Measurements from ENCODE around the gene LNX1. TPM values are rescaled to one million over a fixed set of nuclear protein-coding genes. Genes with fewer than 3 reads are reported as not detected.

Gene LNX1
- total and polyA plus RNA-seq, 5 donors from 2014 or later: 0.25 to 0.42 (median 0.32) TPM; not detected in 1

GRCh38 chr4:53515076-53515475 is 76.2 kb downstream of the LNX1 start:
- H3K4me1 ChIP-seq (ENCODE audit: control insufficient read depth, insufficient read depth, low read length, poor library complexity, severe bottlenecking): no peaks in the 10 kb centered on the region
- H3K27ac Mint-ChIP-seq: no peak overlapping the region
- H3K4me3 Mint-ChIP-seq: no peak overlapping the region
- no peak for DNase-seq
- H3K36me3 ChIP-seq (ENCODE audit: control insufficient read depth, insufficient read depth, low read length): no peaks in the 10 kb centered on the region
- no peak overlapping the region for H3K27ac ChIP-seq (ENCODE audit: insufficient read depth, low read length, poor library complexity, severe bottlenecking)
- peaks cover 5% of the 10 kb centered on the region for H3K27me3 Mint-ChIP-seq
- H3K9me3 Mint-ChIP-seq: no peaks in the 10 kb centered on the region
- H3K4me1 Mint-ChIP-seq: no peaks in the 10 kb centered on the region
- H3K9me3 ChIP-seq (ENCODE audit: control insufficient read depth in 2 of 2, low read length in 2 of 2): no peaks in the 10 kb centered on the region
- no peak for ATAC-seq (ENCODE audit: low read depth in 2 of 2)
- no peak overlapping the region for H3K4me3 ChIP-seq (ENCODE audit: low read depth, low read length)
- H3K27me3 ChIP-seq (ENCODE audit: control insufficient read depth, insufficient read depth, low read length): no peaks in the 10 kb centered on the region
- no peaks in the 10 kb centered on the region for H3K36me3 Mint-ChIP-seq

GRCh38 chr4:53514509-53514908 is 76.8 kb downstream of the LNX1 start:
- no peaks in the 10 kb centered on the region for H3K27me3 ChIP-seq (ENCODE audit: control insufficient read depth, insufficient read depth, low read length)
- Mint-ChIP-seq H3K4me3 (no peak overlapping the region), H3K36me3 (no peaks in the 10 kb centered on the region), H3K27ac (no peak overlapping the region), H3K9me3 (no peaks in the 10 kb centered on the region), H3K4me1 (no peaks in the 10 kb centered on the region), H3K27me3 (peaks cover 5% of the 10 kb centered on the region)
- no peak overlapping the region for H3K27ac ChIP-seq (ENCODE audit: insufficient read depth, low read length, poor library complexity, severe bottlenecking)
- no peak overlapping the region for H3K4me3 ChIP-seq (ENCODE audit: low read depth, low read length)
- DNase-seq (no peak), ATAC-seq (ENCODE audit: low read depth in 2 of 2) (no peak)
- H3K36me3 ChIP-seq (ENCODE audit: control insufficient read depth, insufficient read depth, low read length): no peaks in the 10 kb centered on the region
- no peaks in the 10 kb centered on the region for H3K4me1 ChIP-seq (ENCODE audit: control insufficient read depth, insufficient read depth, low read length, poor library complexity, severe bottlenecking)
- no peaks in the 10 kb centered on the region for H3K9me3 ChIP-seq (ENCODE audit: control insufficient read depth in 2 of 2, low read length in 2 of 2)

GRCh38 chr4:53512608-53513007 is 78.7 kb downstream of the LNX1 start:
- DNase-seq: no peak

GRCh38 chr4:53511014-53511413 is 80.3 kb downstream of the LNX1 start:
- Histone ChIP-seq H3K9me3 (ENCODE audit: control insufficient read depth in 2 of 2, low read length in 2 of 2) (no peaks in the 10 kb centered on the region), H3K27me3 (ENCODE audit: control insufficient read depth, insufficient read depth, low read length) (no peaks in the 10 kb centered on the region), H3K27ac (ENCODE audit: insufficient read depth, low read length, poor library complexity, severe bottlenecking) (no peak overlapping the region), H3K4me3 (ENCODE audit: low read depth, low read length) (no peak overlapping the region), H3K36me3 (ENCODE audit: control insufficient read depth, insufficient read depth, low read length) (no peaks in the 10 kb centered on the region), H3K4me1 (ENCODE audit: control insufficient read depth, insufficient read depth, low read length, poor library complexity, severe bottlenecking) (no peaks in the 10 kb centered on the region)
- no peak for ATAC-seq (ENCODE audit: low read depth in 2 of 2)
- no peaks in the 10 kb centered on the region for H3K4me1 Mint-ChIP-seq
- no peak overlapping the region for H3K27ac Mint-ChIP-seq
- peaks cover 5% of the 10 kb centered on the region for H3K27me3 Mint-ChIP-seq
- no peaks in the 10 kb centered on the region for H3K9me3 Mint-ChIP-seq
- no peak overlapping the region for H3K4me3 Mint-ChIP-seq
- no peak for DNase-seq
- no peaks in the 10 kb centered on the region for H3K36me3 Mint-ChIP-seq

More at GRCh38 chr4:53512608-53513007, 78.7 kb downstream of the LNX1 start:
- H3K36me3 ChIP-seq (ENCODE audit: control insufficient read depth, insufficient read depth, low read length): no peaks in the 10 kb centered on the region
- no peaks in the 10 kb centered on the region for H3K4me1 ChIP-seq (ENCODE audit: control insufficient read depth, insufficient read depth, low read length, poor library complexity, severe bottlenecking)
- no peak overlapping the region for H3K27ac Mint-ChIP-seq
- H3K27me3 Mint-ChIP-seq: peaks cover 5% of the 10 kb centered on the region
- H3K36me3 Mint-ChIP-seq: no peaks in the 10 kb centered on the region
- no peak overlapping the region for H3K4me3 Mint-ChIP-seq
- H3K4me3 ChIP-seq (ENCODE audit: low read depth, low read length): no peak overlapping the region
- no peaks in the 10 kb centered on the region for H3K4me1 Mint-ChIP-seq
- H3K27ac ChIP-seq (ENCODE audit: insufficient read depth, low read length, poor library complexity, severe bottlenecking): no peak overlapping the region
- no peaks in the 10 kb centered on the region for H3K27me3 ChIP-seq (ENCODE audit: control insufficient read depth, insufficient read depth, low read length)
- H3K9me3 Mint-ChIP-seq: no peaks in the 10 kb centered on the region
- H3K9me3 ChIP-seq (ENCODE audit: control insufficient read depth in 2 of 2, low read length in 2 of 2): no peaks in the 10 kb centered on the region
- ATAC-seq (ENCODE audit: low read depth in 2 of 2): no peak

GRCh38 chr4:53510321-53510720 is 81.0 kb downstream of the LNX1 start:
- no peaks in the 10 kb centered on the region for H3K4me1 ChIP-seq (ENCODE audit: control insufficient read depth, insufficient read depth, low read length, poor library complexity, severe bottlenecking)
- H3K9me3 ChIP-seq (ENCODE audit: control insufficient read depth in 2 of 2, low read length in 2 of 2): no peaks in the 10 kb centered on the region
- no peak overlapping the region for H3K4me3 ChIP-seq (ENCODE audit: low read depth, low read length)
- Mint-ChIP-seq H3K4me3 (no peak overlapping the region), H3K9me3 (no peaks in the 10 kb centered on the region), H3K4me1 (no peaks in the 10 kb centered on the region), H3K36me3 (no peaks in the 10 kb centered on the region), H3K27me3 (peaks cover 5% of the 10 kb centered on the region), H3K27ac (no peak overlapping the region)
- no peaks in the 10 kb centered on the region for H3K36me3 ChIP-seq (ENCODE audit: control insufficient read depth, insufficient read depth, low read length)
- H3K27me3 ChIP-seq (ENCODE audit: control insufficient read depth, insufficient read depth, low read length): peaks cover 2% of the 10 kb centered on the region
- DNase-seq (no peak), ATAC-seq (ENCODE audit: low read depth in 2 of 2) (no peak)
- no peak overlapping the region for H3K27ac ChIP-seq (ENCODE audit: insufficient read depth, low read length, poor library complexity, severe bottlenecking)

GRCh38 chr4:53508446-53508845 is 82.8 kb downstream of the LNX1 start:
- DNase-seq (no peak), ATAC-seq (ENCODE audit: low read depth in 2 of 2) (no peak)
- no peak overlapping the region for H3K4me3 Mint-ChIP-seq
- Histone ChIP-seq H3K9me3 (ENCODE audit: control insufficient read depth in 2 of 2, low read length in 2 of 2) (no peaks in the 10 kb centered on the region), H3K4me3 (ENCODE audit: low read depth, low read length) (no peak overlapping the region), H3K36me3 (ENCODE audit: control insufficient read depth, insufficient read depth, low read length) (no peaks in the 10 kb centered on the region), H3K4me1 (ENCODE audit: control insufficient read depth, insufficient read depth, low read length, poor library complexity, severe bottlenecking) (no peaks in the 10 kb centered on the region), H3K27ac (ENCODE audit: insufficient read depth, low read length, poor library complexity, severe bottlenecking) (no peak overlapping the region), H3K27me3 (ENCODE audit: control insufficient read depth, insufficient read depth, low read length) (peaks cover 2% of the 10 kb centered on the region)
- peaks cover 6% of the 10 kb centered on the region for H3K27me3 Mint-ChIP-seq
- H3K9me3 Mint-ChIP-seq: peaks cover 0 to 2% (median 0%) of the 10 kb centered on the region in 7 donors
- H3K36me3 Mint-ChIP-seq: no peaks in the 10 kb centered on the region
- no peak overlapping the region for H3K27ac Mint-ChIP-seq
- no peaks in the 10 kb centered on the region for H3K4me1 Mint-ChIP-seq

GRCh38 chr4:53507671-53508286 is 83.5 kb downstream of the LNX1 start:
- H3K9me3 ChIP-seq (ENCODE audit: control insufficient read depth in 2 of 2, low read length in 2 of 2): no peaks in the 10 kb centered on the region
- H3K4me3 ChIP-seq (ENCODE audit: low read depth, low read length): no peak overlapping the region
- H3K27me3 ChIP-seq (ENCODE audit: control insufficient read depth, insufficient read depth, low read length): peaks cover 2% of the 10 kb centered on the region
- no peak overlapping the region for H3K27ac Mint-ChIP-seq
- H3K4me1 ChIP-seq (ENCODE audit: control insufficient read depth, insufficient read depth, low read length, poor library complexity, severe bottlenecking): no peaks in the 10 kb centered on the region
- H3K4me3 Mint-ChIP-seq: no peak overlapping the region
- ATAC-seq (ENCODE audit: low read depth in 2 of 2) (no peak), DNase-seq (no peak)
- no peak overlapping the region for H3K27ac ChIP-seq (ENCODE audit: insufficient read depth, low read length, poor library complexity, severe bottlenecking)
- H3K4me1 Mint-ChIP-seq: no peaks in the 10 kb centered on the region
- no peaks in the 10 kb centered on the region for H3K36me3 Mint-ChIP-seq
- no peaks in the 10 kb centered on the region for H3K36me3 ChIP-seq (ENCODE audit: control insufficient read depth, insufficient read depth, low read length)
- H3K27me3 Mint-ChIP-seq: peaks cover 13% of the 10 kb centered on the region
- peaks cover 0 to 2% (median 0%) of the 10 kb centered on the region in 7 donors for H3K9me3 Mint-ChIP-seq

GRCh38 chr4:53507058-53507457 is 84.2 kb downstream of the LNX1 start:
- Histone ChIP-seq H3K36me3 (ENCODE audit: control insufficient read depth, insufficient read depth, low read length) (no peaks in the 10 kb centered on the region), H3K9me3 (ENCODE audit: control insufficient read depth in 2 of 2, low read length in 2 of 2) (no peaks in the 10 kb centered on the region), H3K4me3 (ENCODE audit: low read depth, low read length) (no peak overlapping the region), H3K4me1 (ENCODE audit: control insufficient read depth, insufficient read depth, low read length, poor library complexity, severe bottlenecking) (no peaks in the 10 kb centered on the region), H3K27ac (ENCODE audit: insufficient read depth, low read length, poor library complexity, severe bottlenecking) (no peak overlapping the region), H3K27me3 (ENCODE audit: control insufficient read depth, insufficient read depth, low read length) (peaks cover 2% of the 10 kb centered on the region)
- Mint-ChIP-seq H3K9me3 (peaks cover 0 to 2% (median 0%) of the 10 kb centered on the region in 7 donors), H3K27ac (no peak overlapping the region), H3K36me3 (no peaks in the 10 kb centered on the region), H3K4me1 (no peaks in the 10 kb centered on the region), H3K4me3 (no peak overlapping the region), H3K27me3 (peaks cover 14% of the 10 kb centered on the region)
- DNase-seq (no peak), ATAC-seq (ENCODE audit: low read depth in 2 of 2) (no peak)
